HT1080 (cell line): ENCODE measurements around the gene TSC22D4. TPM values are rescaled to one million over a fixed set of nuclear protein-coding genes. Genes with fewer than 3 reads are reported as not detected.
"Not testable (repeated sequence)": the region's sequence is repeated elsewhere in the genome, so short reads cannot be mapped to it uniquely, and the experiment has no call there.

Experiments used
- DNase-seq: peaks from one replicate; pipeline ENCODE4 v3.0.0-alpha.2; 2015; ENCODE audit warnings: low read depth
- total RNA-seq: library from RNA; depleted of rRNA; stranded (reverse); fragments of >200 nt; shearing (Covaris generic); gene quantifications from 2 replicates; pipeline ENCODE4 v1.2.3, GENCODE V29; 2014

TSC22D4 gene
- total RNA-seq, 1 experiment from 2014 or later: 65.7 TPM

DNA sequence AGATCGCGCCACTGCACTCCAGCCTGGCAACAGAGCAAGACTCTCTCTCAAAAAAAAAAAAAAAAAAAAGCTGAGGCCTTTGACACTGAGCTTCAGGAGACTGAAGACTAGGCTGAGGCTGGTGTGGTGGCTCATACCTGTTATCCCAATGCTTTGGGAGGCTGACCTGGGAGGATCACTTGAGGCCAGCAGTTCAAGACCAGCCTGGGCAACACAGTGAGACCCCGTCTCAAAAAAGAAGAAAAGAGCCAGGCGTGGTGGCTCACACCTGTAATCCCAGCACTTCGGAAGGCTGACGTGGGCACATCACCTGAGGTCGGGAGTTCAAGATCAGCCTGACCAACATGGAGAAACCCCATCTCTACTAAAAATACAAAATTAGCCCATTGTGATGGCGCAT, 31.7 kb downstream of the TSC22D4 start:
- DNase-seq: not testable (repeated sequence)

GRCh38 chr7:100446040-100446439, 33.0 kb downstream of the TSC22D4 start:
- no peak for DNase-seq

- DNase-seq: peak; percentile 95
Measured at GRCh38 chr7:100444311-100445278, 34.4 kb downstream of the TSC22D4 start.

GRCh38 chr7:100443096-100443840, 35.7 kb downstream of the TSC22D4 start:
- DNase-seq: no peak

GRCh38 chr7:100441641-100442535, 37.1 kb downstream of the TSC22D4 start:
- DNase-seq: no peak

DNA sequence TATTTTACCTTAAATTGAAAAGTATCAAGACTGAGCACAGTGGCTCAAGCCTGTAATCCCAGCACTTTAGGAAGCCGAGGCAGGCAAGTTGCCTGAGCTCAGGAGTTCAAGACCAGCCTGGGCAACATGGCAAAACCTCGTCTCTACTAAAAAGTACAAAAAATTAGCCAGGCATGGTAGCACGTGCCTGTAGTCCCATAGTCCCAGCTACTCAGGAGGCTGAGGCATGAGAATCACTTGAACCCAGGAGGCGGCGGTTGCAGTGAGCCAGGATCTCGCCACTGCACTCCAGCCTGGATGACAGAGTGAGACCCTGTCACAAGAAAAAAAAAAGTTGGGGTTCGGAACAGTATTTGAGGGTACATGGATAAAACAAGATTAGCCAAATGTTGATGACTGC, 39.8 kb downstream of the TSC22D4 start:
- not testable (repeated sequence) for DNase-seq

DNA sequence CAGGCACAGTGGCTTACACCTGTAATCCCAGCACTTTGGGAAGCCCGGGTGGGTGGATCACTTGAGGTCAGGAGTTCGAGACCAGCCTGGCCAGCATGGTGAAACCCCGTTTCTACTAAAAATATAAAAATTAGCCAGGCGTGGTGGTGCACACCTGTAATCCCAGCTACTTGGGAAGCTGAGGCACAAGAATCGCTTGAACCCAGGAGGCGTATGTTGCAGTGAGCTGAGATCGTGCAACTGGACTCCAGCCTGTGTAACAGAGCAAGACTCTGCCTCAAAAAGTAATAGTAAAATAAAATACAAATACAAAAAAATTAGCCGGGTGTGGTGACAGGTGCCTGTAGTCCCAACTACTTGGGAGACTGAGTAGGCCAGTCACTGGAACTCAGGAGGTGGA, 40.3 kb downstream of the TSC22D4 start:
- DNase-seq: not testable (repeated sequence)

DNA sequence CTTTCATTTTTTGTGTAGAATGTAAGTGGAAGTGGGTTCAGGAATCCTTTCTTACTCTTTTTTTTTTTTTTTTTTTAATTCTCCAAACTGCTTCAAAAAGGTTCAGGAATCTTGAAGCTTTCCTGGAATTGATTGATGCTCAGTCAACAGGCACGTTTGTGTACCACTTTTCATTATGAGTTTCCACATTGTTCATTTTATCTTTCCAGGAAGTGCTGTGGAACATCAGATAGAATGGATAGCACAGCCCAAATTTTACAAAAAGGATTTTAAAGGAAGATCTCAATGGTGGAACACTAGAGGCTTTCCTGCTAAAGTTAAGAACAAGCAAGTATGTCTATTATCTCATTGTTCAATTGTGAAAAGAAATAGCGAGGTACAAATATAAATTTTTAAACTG, 40.8 kb downstream of the TSC22D4 start:
- DNase-seq: no peak

GRCh38 chr7:100437150-100438100, 41.6 kb downstream of the TSC22D4 start:
- no peak for DNase-seq

DNA sequence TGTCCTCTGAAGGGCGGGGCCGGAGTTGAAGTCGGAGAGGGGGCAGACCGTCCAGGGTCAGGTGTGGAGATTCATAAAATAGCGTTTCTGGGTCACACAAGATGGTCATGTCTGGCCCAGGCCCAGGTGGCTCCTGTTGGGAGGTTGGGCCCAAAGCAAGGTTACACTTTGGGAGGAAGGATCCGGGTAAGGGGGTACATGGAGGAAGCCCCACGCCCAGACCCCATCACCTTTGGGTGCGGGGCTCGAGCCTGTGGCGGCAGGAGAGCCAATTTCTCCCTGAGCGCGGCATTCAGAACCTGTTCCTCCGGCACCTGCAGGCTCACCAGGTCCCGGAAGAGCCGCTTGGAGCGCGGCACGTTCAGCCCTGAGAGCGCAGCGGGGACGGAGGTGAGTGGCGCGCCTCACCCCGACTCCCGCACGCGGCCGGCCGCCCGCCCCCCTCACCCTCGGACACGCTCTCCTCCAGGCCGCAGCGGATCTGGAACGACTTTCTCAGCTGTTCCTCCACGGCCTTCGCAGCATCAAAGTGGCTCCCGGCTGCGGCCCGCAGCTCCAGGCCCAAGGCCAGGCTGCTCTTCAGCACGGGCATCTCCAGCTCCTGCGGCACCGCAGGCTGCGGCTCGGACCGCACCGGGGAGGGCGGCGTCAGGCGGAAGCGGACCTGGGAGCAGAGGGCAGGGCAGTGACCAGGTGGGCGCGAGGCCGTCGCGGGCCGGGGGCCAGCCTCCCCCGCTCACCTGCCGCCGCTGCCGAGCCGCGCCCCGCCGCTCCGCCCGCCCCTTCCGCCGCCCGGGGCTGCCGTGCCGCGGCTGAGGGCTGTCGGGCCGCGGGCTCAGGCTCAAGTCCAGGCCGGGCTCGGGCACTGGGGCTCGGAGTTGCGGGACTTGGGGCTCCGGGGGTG, 43.4 kb downstream of the TSC22D4 start:
- DNase-seq: no peak

GRCh38 chr7:100434297-100435144, 44.5 kb downstream of the TSC22D4 start:
- no peak for DNase-seq

DNA sequence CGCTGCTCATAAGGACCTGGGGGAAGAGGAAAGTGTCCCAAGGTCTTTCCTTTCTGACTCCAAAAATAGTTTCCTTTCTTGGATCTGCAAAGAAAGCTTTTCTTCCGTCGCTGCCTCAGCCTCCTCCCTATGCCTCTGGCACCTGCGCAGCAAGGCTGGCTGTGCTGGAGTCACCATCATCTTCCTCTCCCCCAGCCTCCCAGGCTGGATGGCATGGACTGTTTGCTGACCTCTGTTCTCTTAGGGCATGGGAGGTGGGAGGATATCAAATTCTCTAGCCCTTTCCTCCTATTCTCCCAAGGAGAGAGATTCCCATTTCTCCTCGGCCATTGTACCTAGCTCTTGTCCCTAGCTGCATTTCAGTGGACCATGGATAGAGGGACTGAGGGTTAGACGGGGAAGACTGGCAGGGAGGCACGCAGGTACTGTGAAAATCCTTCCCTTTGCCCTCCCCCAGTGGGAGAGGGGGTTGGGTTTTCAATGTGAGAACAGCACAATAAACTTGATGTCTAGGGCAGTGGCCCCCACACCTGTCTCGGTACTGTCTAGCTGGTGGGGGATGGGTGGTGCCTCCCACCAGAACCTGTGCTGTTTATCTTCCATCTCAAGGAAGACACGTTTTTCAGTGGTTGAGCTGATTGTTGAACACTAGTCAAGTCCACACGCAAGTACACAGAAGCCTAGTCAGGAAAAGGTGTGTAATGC, 45.3 kb downstream of the TSC22D4 start:
- no peak for DNase-seq

GRCh38 chr7:100433276-100433591, 45.8 kb downstream of the TSC22D4 start:
- DNase-seq: no peak

GRCh38 chr7:100432621-100433275, 46.3 kb downstream of the TSC22D4 start:
- DNase-seq: no peak

GRCh38 chr7:100432053-100432452, 47.0 kb downstream of the TSC22D4 start:
- DNase-seq: no peak

DNA sequence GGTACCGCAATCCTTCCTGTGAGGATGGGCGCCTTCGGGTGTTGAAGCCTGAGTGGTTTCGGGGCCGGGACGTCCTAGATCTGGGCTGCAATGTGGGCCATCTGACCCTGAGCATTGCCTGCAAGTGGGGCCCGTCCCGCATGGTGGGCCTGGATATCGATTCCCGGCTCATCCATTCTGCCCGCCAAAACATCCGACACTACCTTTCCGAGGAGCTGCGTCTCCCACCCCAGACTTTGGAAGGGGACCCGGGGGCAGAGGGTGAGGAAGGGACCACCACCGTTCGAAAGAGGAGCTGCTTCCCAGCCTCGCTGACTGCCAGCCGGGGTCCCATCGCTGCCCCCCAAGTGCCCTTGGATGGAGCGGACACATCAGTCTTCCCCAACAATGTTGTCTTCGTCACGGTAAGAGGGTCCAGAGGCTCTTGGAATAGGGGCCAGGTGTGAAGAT, 47.7 kb downstream of the TSC22D4 start:
- no peak for DNase-seq
